Stimulated activated CD4-positive, alpha-beta T cell treated with anti-CD3 and anti-CD28 coated beads, Interleukin-12 subunit alpha, Interleukin-12 subunit beta, amount 100 ng/mL, for 4 hours (primary cell): ENCODE data around the gene OR2J1.
"Not testable (repeated sequence)": the region's sequence is repeated elsewhere in the genome, so short reads cannot be mapped to it uniquely, and the experiment has no call there.

Experiments
- DNase-seq: peaks from one replicate; pipeline ENCODE4 v3.0.0-alpha.2; 2020

Gene OR2J1

GRCh38 chr6:29099190-29099589, at the start of gene OR2J1:
TSS of gene OR2J1 (plus strand) at chr6:29099490. CDS start at chr6:29100943, 1,453 bp downstream.
- no peak for DNase-seq

- DNase-seq, result no peak
Observed at GRCh38 chr6:29051680-29052079, 47.6 kb upstream of the OR2J1 start.

- DNase-seq, result no peak
Observed at GRCh38 chr6:29071831-29072723, 27.2 kb upstream of the OR2J1 start.

GRCh38 chr6:29079203-29079602, 20.1 kb upstream of the OR2J1 start:
- no peak for DNase-seq

GRCh38 chr6:29081312-29081711, 18.0 kb upstream of the OR2J1 start:
- DNase-seq, result no peak

GRCh38 chr6:29082457-29082856, 16.8 kb upstream of the OR2J1 start:
- no peak for DNase-seq

- DNase-seq, result no peak
Observed at GRCh38 chr6:29087213-29087612, 12.1 kb upstream of the OR2J1 start, which contains the start of gene OR2B3. TSS of gene OR2B3 (minus strand) at chr6:29087313. CDS start at chr6:29087248, 65 bp downstream.

GRCh38 chr6:29092957-29093356, 6.3 kb upstream of the OR2J1 start:
- no peak for DNase-seq

- DNase-seq, result no peak
Observed at GRCh38 chr6:29097803-29098202, 1.5 kb upstream of the OR2J1 start.

- DNase-seq, result no peak
Observed at GRCh38 chr6:29107758-29108157, 8.5 kb downstream of the OR2J1 start, which contains the start of gene OR2J3. TSS of gene OR2J3 (plus strand) at chr6:29108058. CDS start at chr6:29111891, 3,833 bp downstream.

GRCh38 chr6:29112135-29112534, 12.8 kb downstream of the OR2J1 start:
- DNase-seq, result no peak

GRCh38 chr6:29114964-29115363, 15.7 kb downstream of the OR2J1 start:
- DNase-seq, result not testable (repeated sequence)

GRCh38 chr6:29129326-29130012, 30.2 kb downstream of the OR2J1 start:
- no peak for DNase-seq

- no peak for DNase-seq
Observed at GRCh38 chr6:29130644-29131043, 31.4 kb downstream of the OR2J1 start.

GRCh38 chr6:29131691-29132090, 32.4 kb downstream of the OR2J1 start:
- DNase-seq, result no peak

GRCh38 chr6:29137724-29138123, 38.4 kb downstream of the OR2J1 start:
- no peak for DNase-seq

- DNase-seq, result no peak
Observed at GRCh38 chr6:29141606-29142005, 42.3 kb downstream of the OR2J1 start.

- DNase-seq, result no peak
Observed at GRCh38 chr6:29142309-29142708, 43.0 kb downstream of the OR2J1 start.

GRCh38 chr6:29146179-29146578, 46.9 kb downstream of the OR2J1 start:
- no peak for DNase-seq

GRCh38 chr6:29147074-29147473, 47.8 kb downstream of the OR2J1 start:
- DNase-seq, result no peak

GRCh38 chr6:29149444-29149843, 50.2 kb downstream of the OR2J1 start:
- not testable (repeated sequence) for DNase-seq
